ENCODE results near the gene IGSF9B. TPM values are rescaled to one million over a fixed set of nuclear protein-coding genes. Genes with fewer than 3 reads are reported as not detected.

Gene IGSF9B
- total and polyA plus RNA-seq, 8 donors = 1.1 to 5.8 (median 2.6) TPM

DNA sequence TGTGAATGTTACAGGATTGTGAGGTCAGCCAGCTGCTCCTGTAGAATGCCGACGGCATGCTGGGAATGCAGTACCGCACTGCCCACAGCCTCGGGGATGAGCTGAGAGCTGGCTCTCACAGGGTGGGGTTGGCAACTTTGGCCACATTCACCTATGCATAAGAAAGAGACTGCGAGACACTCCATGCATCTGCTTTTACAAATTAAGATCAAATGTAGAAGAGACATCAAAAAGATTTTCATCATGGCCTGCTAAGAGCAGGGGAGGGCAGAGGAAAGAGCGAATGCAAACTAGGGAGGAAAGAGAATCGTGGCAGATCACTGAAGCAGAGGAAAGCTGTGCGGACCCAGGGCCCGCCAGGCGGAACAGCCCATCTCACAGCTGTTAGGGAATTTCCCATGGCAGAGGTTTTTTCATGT, 61.7 kb downstream of the IGSF9B start:
- Histone ChIP-seq H3K36me3 (no peaks in the 10 kb centered on the region), H3K4me1 (no peaks in the 10 kb centered on the region), H3K4me3 (no peak overlapping the region), H3K9me3 (no peaks in the 10 kb centered on the region), H3K27ac (no peak overlapping the region), H3K27me3 (no peaks in the 10 kb centered on the region)
- intact Hi-C loops (cut with DNase I) = no loop called here
- ATAC-seq (no peak), FAIRE-seq (no peak), DNase-seq (no peak)
- TF ChIP-seq, protein P1, sequence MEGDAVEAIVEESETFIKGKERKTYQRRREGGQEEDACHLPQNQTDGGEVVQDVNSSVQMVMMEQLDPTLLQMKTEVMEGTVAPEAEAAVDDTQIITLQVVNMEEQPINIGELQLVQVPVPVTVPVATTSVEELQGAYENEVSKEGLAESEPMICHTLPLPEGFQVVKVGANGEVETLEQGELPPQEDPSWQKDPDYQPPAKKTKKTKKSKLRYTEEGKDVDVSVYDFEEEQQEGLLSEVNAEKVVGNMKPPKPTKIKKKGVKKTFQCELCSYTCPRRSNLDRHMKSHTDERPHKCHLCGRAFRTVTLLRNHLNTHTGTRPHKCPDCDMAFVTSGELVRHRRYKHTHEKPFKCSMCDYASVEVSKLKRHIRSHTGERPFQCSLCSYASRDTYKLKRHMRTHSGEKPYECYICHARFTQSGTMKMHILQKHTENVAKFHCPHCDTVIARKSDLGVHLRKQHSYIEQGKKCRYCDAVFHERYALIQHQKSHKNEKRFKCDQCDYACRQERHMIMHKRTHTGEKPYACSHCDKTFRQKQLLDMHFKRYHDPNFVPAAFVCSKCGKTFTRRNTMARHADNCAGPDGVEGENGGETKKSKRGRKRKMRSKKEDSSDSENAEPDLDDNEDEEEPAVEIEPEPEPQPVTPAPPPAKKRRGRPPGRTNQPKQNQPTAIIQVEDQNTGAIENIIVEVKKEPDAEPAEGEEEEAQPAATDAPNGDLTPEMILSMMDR (IDR thresholded peaks at IDR 0.05) = no peak
- 44 to 48% methylated on average over 10 of the region's 10 CpGs for WGBS, 2 donors

GRCh38 chr11:133893381-133893780, 63.4 kb downstream of the IGSF9B start:
- Histone ChIP-seq H3K9me3 (no peaks in the 10 kb centered on the region), H3K4me3 (no peak overlapping the region), H3K36me3 (no peaks in the 10 kb centered on the region), H3K27me3 (no peaks in the 10 kb centered on the region), H3K27ac (no peak overlapping the region), H3K4me1 (no peaks in the 10 kb centered on the region)
- intact Hi-C loops (cut with DNase I) = no loop called here
- WGBS, 2 donors = 70 to 73% methylated on average over 14 of the region's 14 CpGs
- FAIRE-seq = no peak
- TF ChIP-seq, protein P1 (IDR thresholded peaks at IDR 0.05) = no peak
- peak in 1 of 6 donors; percentile 26 for DNase-seq
- ATAC-seq = no peak

- Histone ChIP-seq H3K27me3 (no peaks in the 10 kb centered on the region), H3K4me3 (no peak overlapping the region), H3K9me3 (no peaks in the 10 kb centered on the region), H3K4me1 (no peaks in the 10 kb centered on the region), H3K36me3 (no peaks in the 10 kb centered on the region), H3K27ac (no peak overlapping the region)
- peak in 1 of 6 donors; percentile 22 for DNase-seq
- intact Hi-C loops (cut with DNase I) = no loop called here
- no peak for FAIRE-seq
- TF ChIP-seq, protein P1 (IDR thresholded peaks at IDR 0.05) = no peak
- no peak for ATAC-seq
- WGBS, 2 donors = 75 to 84% methylated on average over 19 of the region's 19 CpGs
Observed at GRCh38 chr11:133892584-133893380, 64.0 kb downstream of the IGSF9B start.

GRCh38 chr11:133892126-133892525, 64.6 kb downstream of the IGSF9B start:
- Histone ChIP-seq H3K27me3 (no peaks in the 10 kb centered on the region), H3K4me1 (no peaks in the 10 kb centered on the region), H3K9me3 (no peaks in the 10 kb centered on the region), H3K4me3 (no peak overlapping the region), H3K27ac (no peak overlapping the region), H3K36me3 (no peaks in the 10 kb centered on the region)
- WGBS, 2 donors = 59 to 63% methylated on average over 8 of the region's 8 CpGs
- TF ChIP-seq, protein P1 (IDR thresholded peaks at IDR 0.05) = no peak
- DNase-seq (no peak), FAIRE-seq (no peak), ATAC-seq (no peak)
- intact Hi-C loops (cut with DNase I) = no loop called here

DNA sequence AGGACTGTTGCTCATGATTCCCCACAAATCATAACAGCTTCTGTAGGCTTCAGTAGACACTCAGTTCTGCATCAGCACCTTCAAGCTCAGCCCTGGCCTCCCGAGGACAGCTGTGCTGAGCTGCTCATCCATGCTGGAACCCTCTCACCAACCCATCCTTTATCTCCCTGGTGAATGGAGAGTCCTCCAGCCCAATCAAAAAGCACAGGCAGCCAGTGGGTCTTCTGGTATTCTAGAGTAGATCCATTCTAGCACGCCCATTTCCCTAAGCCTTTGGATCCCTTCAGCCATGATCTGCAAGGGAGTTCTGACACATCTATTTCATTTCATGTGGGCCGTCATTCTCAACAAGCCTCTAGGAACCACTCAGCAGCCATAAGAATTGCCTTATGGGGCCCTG, 66.9 kb downstream of the IGSF9B start:
- TF ChIP-seq, protein P1 (IDR thresholded peaks at IDR 0.05) = no peak
- Histone ChIP-seq H3K27ac (no peak overlapping the region), H3K9me3 (no peaks in the 10 kb centered on the region), H3K27me3 (no peaks in the 10 kb centered on the region), H3K4me1 (no peaks in the 10 kb centered on the region), H3K36me3 (no peaks in the 10 kb centered on the region), H3K4me3 (no peak overlapping the region)
- 56 to 65% methylated on average over 3 of the region's 3 CpGs for WGBS, 2 donors
- FAIRE-seq (no peak), DNase-seq (no peak), ATAC-seq (no peak)
- intact Hi-C loops (cut with DNase I) = no loop called here
